Measurements from ENCODE around the gene LARP1. TPM values are rescaled to one million over a fixed set of nuclear protein-coding genes. Genes with fewer than 3 reads are reported as not detected.
A peak's percentile ranks its signal among the peaks of the same experiment; 100 is the strongest.

The LARP1 gene
- total RNA-seq, 1 donor from 2014 or later: 243 TPM

- no peaks in the 10 kb centered on the region for H3K36me3 ChIP-seq (ENCODE audit: insufficient read depth, low read length)
- no peak for FAIRE-seq
- H3K4me3 ChIP-seq (ENCODE audit: insufficient read depth, low read depth, low read length): no peak overlapping the region
- no peak overlapping the region for H2AFZ ChIP-seq (ENCODE audit: low read depth, low read length)
- H3K4me2 ChIP-seq (ENCODE audit: low read length): no peak overlapping the region
- no peak for TF ChIP-seq EZH2 (IDR thresholded peaks at IDR 0.05; ENCODE audit: insufficient read depth, low read length)
- TF ChIP-seq CTCF (IDR thresholded peaks at IDR 0.05; ENCODE audit: insufficient read depth, low read depth, low read length): no peak
- H3K9ac ChIP-seq (ENCODE audit: low read length): no peak overlapping the region
- H3K27me3 Mint-ChIP-seq (ENCODE audit: low read depth, unreplicated experiment): no peaks in the 10 kb centered on the region
- H3K9me3 ChIP-seq (ENCODE audit: insufficient read depth, low read depth, low read length): no peaks in the 10 kb centered on the region
- H3K36me3 Mint-ChIP-seq (ENCODE audit: low read depth, unreplicated experiment): peaks cover 2% of the 10 kb centered on the region
- no peaks in the 10 kb centered on the region for H3K27me3 ChIP-seq (ENCODE audit: insufficient read depth, low read length)
- peak overlapping the region; percentile 69 for H3K4me3 Mint-ChIP-seq (ENCODE audit: unreplicated experiment)
- H3K79me2 ChIP-seq (ENCODE audit: insufficient read depth, low read length): peaks cover 98% of the 10 kb centered on the region
- peaks cover 6% of the 10 kb centered on the region for H3K4me1 ChIP-seq (ENCODE audit: insufficient read depth, low read length)
- peaks cover 2% of the 10 kb centered on the region for H3K9me3 Mint-ChIP-seq (ENCODE audit: unreplicated experiment)
- no peak for DNase-seq (ENCODE audit: low read depth)
- peaks cover 95% of the 10 kb centered on the region for H4K20me1 ChIP-seq (ENCODE audit: insufficient read depth, low read length)
- peaks cover 44% of the 10 kb centered on the region for H3K4me1 Mint-ChIP-seq (ENCODE audit: low read depth, unreplicated experiment)
- no peak overlapping the region for H3K27ac ChIP-seq (ENCODE audit: low read depth, low read length)
- peak overlapping the region; percentile 5 for H3K27ac Mint-ChIP-seq (ENCODE audit: unreplicated experiment)
These were observed 29.7 kb downstream of the LARP1 start for GRCh38 chr5:154784856-154785255.

- FAIRE-seq: no peak
- DNase-seq (ENCODE audit: low read depth): no peak
- no peak for TF ChIP-seq EZH2 (IDR thresholded peaks at IDR 0.05; ENCODE audit: insufficient read depth, low read length)
- TF ChIP-seq CTCF (IDR thresholded peaks at IDR 0.05; ENCODE audit: insufficient read depth, low read depth, low read length): no peak
- Mint-ChIP-seq H3K9me3 (ENCODE audit: unreplicated experiment) (no peaks in the 10 kb centered on the region), H3K36me3 (ENCODE audit: low read depth, unreplicated experiment) (peaks cover 5% of the 10 kb centered on the region), H3K4me3 (ENCODE audit: unreplicated experiment) (no peak overlapping the region), H3K4me1 (ENCODE audit: low read depth, unreplicated experiment) (peaks cover 40% of the 10 kb centered on the region), H3K27me3 (ENCODE audit: low read depth, unreplicated experiment) (no peaks in the 10 kb centered on the region), H3K27ac (ENCODE audit: unreplicated experiment) (no peak overlapping the region)
- H3K79me2 ChIP-seq (ENCODE audit: insufficient read depth, low read length): peaks cover 93% of the 10 kb centered on the region
- no peak overlapping the region for H3K27ac ChIP-seq (ENCODE audit: low read depth, low read length)
- no peak overlapping the region for H2AFZ ChIP-seq (ENCODE audit: low read depth, low read length)
- H3K9me3 ChIP-seq (ENCODE audit: insufficient read depth, low read depth, low read length): no peaks in the 10 kb centered on the region
- H3K27me3 ChIP-seq (ENCODE audit: insufficient read depth, low read length): no peaks in the 10 kb centered on the region
- peaks cover 93% of the 10 kb centered on the region for H4K20me1 ChIP-seq (ENCODE audit: insufficient read depth, low read length)
- H3K4me3 ChIP-seq (ENCODE audit: insufficient read depth, low read depth, low read length): no peak overlapping the region
- H3K4me2 ChIP-seq (ENCODE audit: low read length): no peak overlapping the region
- peaks cover 6% of the 10 kb centered on the region for H3K4me1 ChIP-seq (ENCODE audit: insufficient read depth, low read length)
- peaks cover 6% of the 10 kb centered on the region for H3K36me3 ChIP-seq (ENCODE audit: insufficient read depth, low read length)
- H3K9ac ChIP-seq (ENCODE audit: low read length): no peak overlapping the region
These were observed 31.2 kb downstream of the LARP1 start for GRCh38 chr5:154786414-154786813.

GRCh38 chr5:154788212-154788611, 33.0 kb downstream of the LARP1 start:
- no peak overlapping the region for H3K4me3 ChIP-seq (ENCODE audit: insufficient read depth, low read depth, low read length)
- peaks cover 6% of the 10 kb centered on the region for H3K4me1 ChIP-seq (ENCODE audit: insufficient read depth, low read length)
- no peak overlapping the region for H3K4me2 ChIP-seq (ENCODE audit: low read length)
- H3K27ac Mint-ChIP-seq (ENCODE audit: unreplicated experiment): no peak overlapping the region
- no peak overlapping the region for H3K27ac ChIP-seq (ENCODE audit: low read depth, low read length)
- peaks cover 93% of the 10 kb centered on the region for H4K20me1 ChIP-seq (ENCODE audit: insufficient read depth, low read length)
- no peaks in the 10 kb centered on the region for H3K27me3 ChIP-seq (ENCODE audit: insufficient read depth, low read length)
- H3K27me3 Mint-ChIP-seq (ENCODE audit: low read depth, unreplicated experiment): no peaks in the 10 kb centered on the region
- no peak overlapping the region for H2AFZ ChIP-seq (ENCODE audit: low read depth, low read length)
- H3K4me1 Mint-ChIP-seq (ENCODE audit: low read depth, unreplicated experiment): peaks cover 32% of the 10 kb centered on the region
- peaks cover 89% of the 10 kb centered on the region for H3K79me2 ChIP-seq (ENCODE audit: insufficient read depth, low read length)
- peaks cover 21% of the 10 kb centered on the region for H3K36me3 ChIP-seq (ENCODE audit: insufficient read depth, low read length)
- H3K9ac ChIP-seq (ENCODE audit: low read length): no peak overlapping the region
- no peaks in the 10 kb centered on the region for H3K9me3 Mint-ChIP-seq (ENCODE audit: unreplicated experiment)
- no peak for TF ChIP-seq CTCF (IDR thresholded peaks at IDR 0.05; ENCODE audit: insufficient read depth, low read depth, low read length)
- H3K36me3 Mint-ChIP-seq (ENCODE audit: low read depth, unreplicated experiment): peaks cover 14% of the 10 kb centered on the region
- FAIRE-seq: no peak
- H3K4me3 Mint-ChIP-seq (ENCODE audit: unreplicated experiment): no peak overlapping the region
- no peaks in the 10 kb centered on the region for H3K9me3 ChIP-seq (ENCODE audit: insufficient read depth, low read depth, low read length)
- no peak for DNase-seq (ENCODE audit: low read depth)

Measured in astrocyte (in vitro differentiated cells and primary cell).